ENCODE results near the gene KIF21A.

The KIF21A gene

GRCh38 chr12:39403376-39403775 is 39.5 kb downstream of the KIF21A start:
- no peaks in the 10 kb centered on the region for H3K9me3 ChIP-seq (replicated peaks; ENCODE audit: low read length)
- H3K4me3 ChIP-seq (ENCODE audit: low read length): no peak overlapping the region
- H3K9ac ChIP-seq (ENCODE audit: low read depth, low read length): no peak overlapping the region
- no peaks in the 10 kb centered on the region for H3K27me3 ChIP-seq (ENCODE audit: control insufficient read depth, insufficient read depth, low read length)
- H3K4me1 ChIP-seq (ENCODE audit: control insufficient read depth, insufficient read depth, low read length): no peaks in the 10 kb centered on the region
- H3K36me3 ChIP-seq (ENCODE audit: insufficient read depth, low read length): no peaks in the 10 kb centered on the region
- no peak overlapping the region for H3K4me2 ChIP-seq (ENCODE audit: low read length)

GRCh38 chr12:39402922-39403321 is 40.0 kb downstream of the KIF21A start:
- no peak overlapping the region for H3K4me2 ChIP-seq (ENCODE audit: low read length)
- no peak overlapping the region for H3K9ac ChIP-seq (ENCODE audit: low read depth, low read length)
- H3K4me1 ChIP-seq (ENCODE audit: control insufficient read depth, insufficient read depth, low read length): no peaks in the 10 kb centered on the region
- no peaks in the 10 kb centered on the region for H3K27me3 ChIP-seq (ENCODE audit: control insufficient read depth, insufficient read depth, low read length)
- H3K4me3 ChIP-seq (ENCODE audit: low read length): no peak overlapping the region
- H3K9me3 ChIP-seq (replicated peaks; ENCODE audit: low read length): no peaks in the 10 kb centered on the region
- H3K36me3 ChIP-seq (ENCODE audit: insufficient read depth, low read length): no peaks in the 10 kb centered on the region

- H3K4me3 ChIP-seq (ENCODE audit: low read length): no peak overlapping the region
- no peaks in the 10 kb centered on the region for H3K27me3 ChIP-seq (ENCODE audit: control insufficient read depth, insufficient read depth, low read length)
- H3K9ac ChIP-seq (ENCODE audit: low read depth, low read length): no peak overlapping the region
- no peaks in the 10 kb centered on the region for H3K9me3 ChIP-seq (replicated peaks; ENCODE audit: low read length)
- H3K4me1 ChIP-seq (ENCODE audit: control insufficient read depth, insufficient read depth, low read length): no peaks in the 10 kb centered on the region
- no peaks in the 10 kb centered on the region for H3K36me3 ChIP-seq (ENCODE audit: insufficient read depth, low read length)
- no peak overlapping the region for H3K4me2 ChIP-seq (ENCODE audit: low read length)
These were observed 41.5 kb downstream of the KIF21A start for GRCh38 chr12:39401459-39401858.

- Histone ChIP-seq H3K4me3 (ENCODE audit: low read length) (no peak overlapping the region), H3K9ac (ENCODE audit: low read depth, low read length) (no peak overlapping the region), H3K36me3 (ENCODE audit: insufficient read depth, low read length) (no peaks in the 10 kb centered on the region), H3K4me1 (ENCODE audit: control insufficient read depth, insufficient read depth, low read length) (no peaks in the 10 kb centered on the region), H3K27me3 (ENCODE audit: control insufficient read depth, insufficient read depth, low read length) (no peaks in the 10 kb centered on the region), H3K4me2 (ENCODE audit: low read length) (no peak overlapping the region), H3K9me3 (replicated peaks; ENCODE audit: low read length) (no peaks in the 10 kb centered on the region)
These were observed 47.1 kb downstream of the KIF21A start for GRCh38 chr12:39395866-39396265.

GRCh38 chr12:39393890-39394289 is 49.0 kb downstream of the KIF21A start:
- no peak overlapping the region for H3K4me3 ChIP-seq (ENCODE audit: low read length)
- H3K9ac ChIP-seq (ENCODE audit: low read depth, low read length): no peak overlapping the region
- H3K9me3 ChIP-seq (replicated peaks; ENCODE audit: low read length): no peaks in the 10 kb centered on the region
- no peaks in the 10 kb centered on the region for H3K4me1 ChIP-seq (ENCODE audit: control insufficient read depth, insufficient read depth, low read length)
- H3K27me3 ChIP-seq (ENCODE audit: control insufficient read depth, insufficient read depth, low read length): no peaks in the 10 kb centered on the region
- no peaks in the 10 kb centered on the region for H3K36me3 ChIP-seq (ENCODE audit: insufficient read depth, low read length)
- no peak overlapping the region for H3K4me2 ChIP-seq (ENCODE audit: low read length)

- no peaks in the 10 kb centered on the region for H3K27me3 ChIP-seq (ENCODE audit: control insufficient read depth, insufficient read depth, low read length)
- H3K9ac ChIP-seq (ENCODE audit: low read depth, low read length): no peak overlapping the region
- H3K4me1 ChIP-seq (ENCODE audit: control insufficient read depth, insufficient read depth, low read length): no peaks in the 10 kb centered on the region
- H3K4me2 ChIP-seq (ENCODE audit: low read length): no peak overlapping the region
- H3K36me3 ChIP-seq (ENCODE audit: insufficient read depth, low read length): no peaks in the 10 kb centered on the region
- H3K4me3 ChIP-seq (ENCODE audit: low read length): no peak overlapping the region
- H3K9me3 ChIP-seq (replicated peaks; ENCODE audit: low read length): no peaks in the 10 kb centered on the region
These were observed 49.7 kb downstream of the KIF21A start for GRCh38 chr12:39393179-39393578.

- no peak overlapping the region for H3K4me3 ChIP-seq (ENCODE audit: low read length)
- H3K4me1 ChIP-seq (ENCODE audit: control insufficient read depth, insufficient read depth, low read length): no peaks in the 10 kb centered on the region
- H3K9me3 ChIP-seq (replicated peaks; ENCODE audit: low read length): no peaks in the 10 kb centered on the region
- H3K4me2 ChIP-seq (ENCODE audit: low read length): no peak overlapping the region
- H3K36me3 ChIP-seq (ENCODE audit: insufficient read depth, low read length): no peaks in the 10 kb centered on the region
- no peaks in the 10 kb centered on the region for H3K27me3 ChIP-seq (ENCODE audit: control insufficient read depth, insufficient read depth, low read length)
- H3K9ac ChIP-seq (ENCODE audit: low read depth, low read length): no peak overlapping the region
These were observed 50.6 kb downstream of the KIF21A start for GRCh38 chr12:39392154-39392925.

- Histone ChIP-seq H3K9me3 (replicated peaks; ENCODE audit: low read length) (no peaks in the 10 kb centered on the region), H3K4me1 (ENCODE audit: control insufficient read depth, insufficient read depth, low read length) (no peaks in the 10 kb centered on the region), H3K27me3 (ENCODE audit: control insufficient read depth, insufficient read depth, low read length) (no peaks in the 10 kb centered on the region), H3K4me3 (ENCODE audit: low read length) (no peak overlapping the region), H3K9ac (ENCODE audit: low read depth, low read length) (no peak overlapping the region), H3K36me3 (ENCODE audit: insufficient read depth, low read length) (no peaks in the 10 kb centered on the region), H3K4me2 (ENCODE audit: low read length) (no peak overlapping the region)
These were observed 52.2 kb downstream of the KIF21A start for GRCh38 chr12:39390752-39391151.

- Histone ChIP-seq H3K4me1 (ENCODE audit: control insufficient read depth, insufficient read depth, low read length) (no peaks in the 10 kb centered on the region), H3K4me3 (ENCODE audit: low read length) (no peak overlapping the region), H3K36me3 (ENCODE audit: insufficient read depth, low read length) (no peaks in the 10 kb centered on the region), H3K9ac (ENCODE audit: low read depth, low read length) (no peak overlapping the region), H3K4me2 (ENCODE audit: low read length) (no peak overlapping the region), H3K9me3 (replicated peaks; ENCODE audit: low read length) (no peaks in the 10 kb centered on the region), H3K27me3 (ENCODE audit: control insufficient read depth, insufficient read depth, low read length) (no peaks in the 10 kb centered on the region)
These were observed 53.3 kb downstream of the KIF21A start for GRCh38 chr12:39389399-39390150.

GRCh38 chr12:39386335-39386734 is 56.6 kb downstream of the KIF21A start:
- H3K27me3 ChIP-seq (ENCODE audit: control insufficient read depth, insufficient read depth, low read length): no peaks in the 10 kb centered on the region
- no peaks in the 10 kb centered on the region for H3K36me3 ChIP-seq (ENCODE audit: insufficient read depth, low read length)
- no peak overlapping the region for H3K4me3 ChIP-seq (ENCODE audit: low read length)
- H3K9ac ChIP-seq (ENCODE audit: low read depth, low read length): no peak overlapping the region
- H3K9me3 ChIP-seq (replicated peaks; ENCODE audit: low read length): no peaks in the 10 kb centered on the region
- no peak overlapping the region for H3K4me2 ChIP-seq (ENCODE audit: low read length)
- H3K4me1 ChIP-seq (ENCODE audit: control insufficient read depth, insufficient read depth, low read length): no peaks in the 10 kb centered on the region

GRCh38 chr12:39383114-39383513 is 59.8 kb downstream of the KIF21A start:
- H3K36me3 ChIP-seq (ENCODE audit: insufficient read depth, low read length): no peaks in the 10 kb centered on the region
- no peaks in the 10 kb centered on the region for H3K9me3 ChIP-seq (replicated peaks; ENCODE audit: low read length)
- no peaks in the 10 kb centered on the region for H3K27me3 ChIP-seq (ENCODE audit: control insufficient read depth, insufficient read depth, low read length)
- H3K4me1 ChIP-seq (ENCODE audit: control insufficient read depth, insufficient read depth, low read length): no peaks in the 10 kb centered on the region
- no peak overlapping the region for H3K4me3 ChIP-seq (ENCODE audit: low read length)
- H3K4me2 ChIP-seq (ENCODE audit: low read length): no peak overlapping the region
- no peak overlapping the region for H3K9ac ChIP-seq (ENCODE audit: low read depth, low read length)

GRCh38 chr12:39380090-39380489 is 62.8 kb downstream of the KIF21A start:
- no peak overlapping the region for H3K4me2 ChIP-seq (ENCODE audit: low read length)
- H3K4me3 ChIP-seq (ENCODE audit: low read length): no peak overlapping the region
- H3K9me3 ChIP-seq (replicated peaks; ENCODE audit: low read length): no peaks in the 10 kb centered on the region
- no peaks in the 10 kb centered on the region for H3K4me1 ChIP-seq (ENCODE audit: control insufficient read depth, insufficient read depth, low read length)
- no peak overlapping the region for H3K9ac ChIP-seq (ENCODE audit: low read depth, low read length)
- H3K36me3 ChIP-seq (ENCODE audit: insufficient read depth, low read length): no peaks in the 10 kb centered on the region
- H3K27me3 ChIP-seq (ENCODE audit: control insufficient read depth, insufficient read depth, low read length): no peaks in the 10 kb centered on the region
